Vagina (tissue), 2 donors: ENCODE measurements around the gene SSTR5. TPM values are rescaled to one million over a fixed set of nuclear protein-coding genes. Genes with fewer than 3 reads are reported as not detected.
"Not testable (repeated sequence)": the region's sequence is repeated elsewhere in the genome, so short reads cannot be mapped to it uniquely, and the experiment has no call there.

ENCODE experiments used
- DNase-seq, 2 donors: peaks; one replicate each; pipeline ENCODE4 v3.0.0-alpha.2; 2017; ENCODE audit errors: extremely low spot score in 2 of 2
- H3K27ac ChIP-seq: fragments of 200-600 bp; sonication (generic); one replicate; pipeline ENCODE4 v1.5.1; 2019
- H3K27me3 ChIP-seq: fragments of 200-600 bp; sonication (generic); one replicate; pipeline ENCODE4 v1.5.1; 2019
- H3K36me3 ChIP-seq, 2 donors: fragments of 200-600 bp; sonication (generic); one replicate each; pipeline ENCODE4 v1.5.1; 2017 to 2019
- H3K4me1 ChIP-seq: fragments of 200-600 bp; sonication (generic); one replicate; pipeline ENCODE4 v1.5.1; 2019
- H3K4me3 ChIP-seq, 2 donors: fragments of 200-600 bp; sonication (generic); 1 replicate in 1 of 2; 2 replicates in 1 of 2; pipeline ENCODE4 v1.5.1; 2016 to 2019
- H3K9me3 ChIP-seq: fragments of 200-600 bp; sonication (generic); one replicate; pipeline ENCODE4 v1.5.1; 2019
- POLR2A ChIP-seq, 2 donors: fragments of 450-650 bp; IDR thresholded peaks; one replicate each; pipeline ENCODE4 v1.6.1; 2017; ENCODE audit warnings: antibody characterized with exemption in 2 of 2, mild to moderate bottlenecking in 2 of 2, moderate library complexity in 2 of 2
- POLR2AphosphoS5 ChIP-seq, 2 donors: sonication (generic); formaldehyde crosslinking; IDR thresholded peaks; one replicate each; pipeline ENCODE4 v1.9.0; 2017; ENCODE audit warnings: antibody characterized with exemption in 2 of 2, mild to moderate bottlenecking in 2 of 2, low read depth in 1 of 2; ENCODE audit not compliant: insufficient read depth in 1 of 2
- intact Hi-C: fragments of 100-400 bp; cut with DNase I; formaldehyde crosslinking; loops from one replicate; pipeline ENCODE4 v1.15.1; 2023
- total RNA-seq: library from RNA; depleted of rRNA; stranded (reverse); fragments of >200 nt; gene quantifications from one replicate; pipeline ENCODE4 v1.2.3, GENCODE V29; 2016
- TF ChIP-seq, protein P1 (sequence below), 3 experiments: fragments of 450-650 bp in 2 of 3; fragments of 200-600 bp in 1 of 3; sonication (generic) in 1 of 3; IDR thresholded peaks; one replicate each; pipeline ENCODE4 v1.5.1; 2017 to 2019; ENCODE audit warnings: antibody characterized with exemption in 3 of 3, mild to moderate bottlenecking in 2 of 3, moderate library complexity in 2 of 3

SSTR5 gene
- total RNA-seq, 1 donor from 2014 or later: 0.98 TPM

DNA sequence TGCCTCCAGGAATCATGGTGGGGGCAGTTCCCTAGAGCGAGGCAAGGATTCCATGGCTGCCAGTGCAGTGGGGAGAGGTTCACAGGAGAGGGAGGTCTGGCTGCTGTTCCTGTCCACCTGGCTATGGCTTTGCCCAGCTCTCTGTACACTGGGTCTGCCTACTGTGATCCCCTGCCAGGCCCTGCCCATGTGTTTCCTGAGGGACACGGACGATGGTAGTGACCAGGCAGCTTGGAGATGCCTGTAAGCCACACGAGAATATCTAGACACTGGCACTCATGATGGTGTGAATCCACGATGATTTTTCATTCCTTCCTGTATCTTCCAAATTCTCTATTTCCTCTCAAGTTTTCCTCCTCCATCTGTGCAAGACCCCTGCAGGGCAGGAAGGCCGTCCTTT is 12.4 kb downstream of the SSTR5 start:
- Histone ChIP-seq H3K27me3 (no peaks in the 10 kb centered on the region), H3K9me3 (peaks cover 11% of the 10 kb centered on the region), H3K36me3 (no peaks in the 10 kb centered on the region), H3K4me3 (no peak overlapping the region), H3K27ac (no peak overlapping the region), H3K4me1 (peaks cover 30% of the 10 kb centered on the region)
- intact Hi-C loops: no loop called here
- no peak for TF ChIP-seq POLR2A (IDR thresholded peaks at IDR 0.05)
- no peak for TF ChIP-seq POLR2AphosphoS5 (IDR thresholded peaks at IDR 0.05; ENCODE audit: insufficient read depth in 1 of 2, low read depth in 1 of 2)
- TF ChIP-seq, protein P1, sequence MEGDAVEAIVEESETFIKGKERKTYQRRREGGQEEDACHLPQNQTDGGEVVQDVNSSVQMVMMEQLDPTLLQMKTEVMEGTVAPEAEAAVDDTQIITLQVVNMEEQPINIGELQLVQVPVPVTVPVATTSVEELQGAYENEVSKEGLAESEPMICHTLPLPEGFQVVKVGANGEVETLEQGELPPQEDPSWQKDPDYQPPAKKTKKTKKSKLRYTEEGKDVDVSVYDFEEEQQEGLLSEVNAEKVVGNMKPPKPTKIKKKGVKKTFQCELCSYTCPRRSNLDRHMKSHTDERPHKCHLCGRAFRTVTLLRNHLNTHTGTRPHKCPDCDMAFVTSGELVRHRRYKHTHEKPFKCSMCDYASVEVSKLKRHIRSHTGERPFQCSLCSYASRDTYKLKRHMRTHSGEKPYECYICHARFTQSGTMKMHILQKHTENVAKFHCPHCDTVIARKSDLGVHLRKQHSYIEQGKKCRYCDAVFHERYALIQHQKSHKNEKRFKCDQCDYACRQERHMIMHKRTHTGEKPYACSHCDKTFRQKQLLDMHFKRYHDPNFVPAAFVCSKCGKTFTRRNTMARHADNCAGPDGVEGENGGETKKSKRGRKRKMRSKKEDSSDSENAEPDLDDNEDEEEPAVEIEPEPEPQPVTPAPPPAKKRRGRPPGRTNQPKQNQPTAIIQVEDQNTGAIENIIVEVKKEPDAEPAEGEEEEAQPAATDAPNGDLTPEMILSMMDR (IDR thresholded peaks at IDR 0.05): no peak
- DNase-seq: no peak

DNA sequence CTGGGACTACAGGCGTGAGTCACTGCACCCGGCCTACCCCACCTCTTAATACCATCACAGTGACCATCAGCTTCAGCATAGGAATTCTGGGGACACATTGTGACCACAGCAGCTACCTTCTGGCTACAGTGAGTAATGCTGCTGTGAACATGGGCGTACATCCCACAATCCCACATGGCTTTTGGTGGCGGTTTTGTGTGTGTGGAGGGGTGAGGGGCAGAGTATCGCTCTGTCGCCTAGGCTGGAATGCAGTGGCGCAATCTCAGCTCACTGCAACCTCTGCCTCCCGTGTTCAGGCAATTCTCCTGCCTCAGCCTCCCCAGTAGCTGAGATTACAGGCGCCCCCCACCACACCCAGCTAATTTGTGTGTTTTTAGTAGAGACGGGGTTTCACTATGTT is 13.9 kb downstream of the SSTR5 start:
- Histone ChIP-seq H3K4me1 (peaks cover 43% of the 10 kb centered on the region), H3K9me3 (peaks cover 11% of the 10 kb centered on the region)
- H3K27ac ChIP-seq, H3K4me3 ChIP-seq, H3K27me3 ChIP-seq, DNase-seq, intact Hi-C loops, H3K36me3 ChIP-seq: not testable (repeated sequence)

DNA sequence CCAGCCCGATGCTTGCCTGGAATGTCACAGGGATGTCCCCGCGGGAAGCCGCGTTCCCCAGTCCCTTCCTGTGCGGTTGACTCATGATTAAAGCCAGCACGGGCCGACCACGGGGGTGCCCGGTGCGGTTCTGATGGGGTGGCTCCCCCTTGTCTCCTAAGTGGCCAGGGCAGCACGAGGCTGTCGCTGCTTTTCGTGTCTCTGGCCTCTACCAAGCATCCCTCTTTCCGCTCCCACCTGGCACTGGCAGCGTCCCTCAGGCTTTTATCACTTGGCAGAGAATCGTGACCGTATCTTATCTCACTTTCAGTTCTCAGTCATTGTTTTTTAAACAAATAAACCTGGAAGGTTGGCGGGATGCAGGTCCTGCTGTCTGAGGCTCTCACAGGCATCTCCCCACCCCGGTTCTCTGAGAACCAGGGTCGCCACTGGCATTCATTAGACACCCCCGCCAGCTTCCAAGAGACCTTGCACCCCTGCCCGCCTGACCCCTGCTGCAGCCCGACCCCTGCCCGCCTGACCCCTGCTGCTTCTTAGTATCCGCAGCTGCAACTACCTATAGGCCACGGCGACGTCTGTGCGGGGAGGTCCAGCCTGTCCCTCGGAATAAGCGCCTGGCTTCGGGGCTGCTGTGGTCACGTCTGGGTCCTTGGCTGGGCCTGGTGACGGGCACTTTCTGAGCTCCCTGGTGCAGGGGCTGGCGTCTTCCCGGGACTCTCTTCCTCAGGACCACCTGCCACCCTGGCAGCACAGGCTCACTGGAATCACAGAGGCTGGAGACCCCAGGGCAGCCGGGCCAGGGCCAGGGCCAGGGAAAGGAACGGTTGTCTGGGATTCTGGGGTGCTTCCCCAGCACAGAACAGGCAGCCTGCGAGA is 16.0 kb downstream of the SSTR5 start:
- H3K9me3 ChIP-seq: peaks cover 11% of the 10 kb centered on the region
- intact Hi-C loops: no loop called here
- no peak overlapping the region for H3K4me3 ChIP-seq
- no peaks in the 10 kb centered on the region for H3K36me3 ChIP-seq
- H3K4me1 ChIP-seq: peaks cover 29% of the 10 kb centered on the region
- no peak for DNase-seq
- TF ChIP-seq POLR2A (IDR thresholded peaks at IDR 0.05): no peak
- no peak for TF ChIP-seq POLR2AphosphoS5 (IDR thresholded peaks at IDR 0.05; ENCODE audit: insufficient read depth in 1 of 2, low read depth in 1 of 2)
- TF ChIP-seq, protein P1 (IDR thresholded peaks at IDR 0.05): no peak
- no peak overlapping the region for H3K27ac ChIP-seq
- H3K27me3 ChIP-seq: no peaks in the 10 kb centered on the region

DNA sequence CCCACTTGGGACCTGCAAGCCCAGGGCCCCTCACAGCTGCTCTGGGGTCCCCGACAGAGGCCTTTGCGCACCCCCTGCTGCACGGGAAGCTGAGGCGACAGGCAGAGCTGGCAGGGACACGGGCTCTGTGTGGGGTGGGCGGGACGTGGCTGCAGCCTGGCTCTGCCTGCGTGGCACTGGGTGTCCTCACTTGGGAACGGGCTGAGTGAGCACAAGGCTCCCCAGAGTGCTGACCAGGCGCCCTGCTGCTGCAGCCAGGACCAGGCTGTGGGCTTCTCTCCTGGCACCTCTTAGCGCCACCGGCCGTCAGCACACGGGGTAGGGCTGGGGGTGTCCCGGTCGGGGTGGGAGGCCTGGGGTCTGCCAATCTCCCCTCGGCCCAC is 16.9 kb downstream of the SSTR5 start:
- intact Hi-C loops: no loop called here
- Histone ChIP-seq H3K27ac (no peak overlapping the region), H3K36me3 (no peaks in the 10 kb centered on the region), H3K27me3 (no peaks in the 10 kb centered on the region), H3K4me3 (peak overlapping the region; percentile 33 to 34), H3K4me1 (peaks cover 25% of the 10 kb centered on the region), H3K9me3 (peaks cover 10% of the 10 kb centered on the region)
- TF ChIP-seq POLR2A (IDR thresholded peaks at IDR 0.05) (no peak), POLR2AphosphoS5 (IDR thresholded peaks at IDR 0.05; ENCODE audit: insufficient read depth in 1 of 2, low read depth in 1 of 2) (no peak)
- TF ChIP-seq, protein P1 (IDR thresholded peaks at IDR 0.05): no peak
- DNase-seq: no peak

DNA sequence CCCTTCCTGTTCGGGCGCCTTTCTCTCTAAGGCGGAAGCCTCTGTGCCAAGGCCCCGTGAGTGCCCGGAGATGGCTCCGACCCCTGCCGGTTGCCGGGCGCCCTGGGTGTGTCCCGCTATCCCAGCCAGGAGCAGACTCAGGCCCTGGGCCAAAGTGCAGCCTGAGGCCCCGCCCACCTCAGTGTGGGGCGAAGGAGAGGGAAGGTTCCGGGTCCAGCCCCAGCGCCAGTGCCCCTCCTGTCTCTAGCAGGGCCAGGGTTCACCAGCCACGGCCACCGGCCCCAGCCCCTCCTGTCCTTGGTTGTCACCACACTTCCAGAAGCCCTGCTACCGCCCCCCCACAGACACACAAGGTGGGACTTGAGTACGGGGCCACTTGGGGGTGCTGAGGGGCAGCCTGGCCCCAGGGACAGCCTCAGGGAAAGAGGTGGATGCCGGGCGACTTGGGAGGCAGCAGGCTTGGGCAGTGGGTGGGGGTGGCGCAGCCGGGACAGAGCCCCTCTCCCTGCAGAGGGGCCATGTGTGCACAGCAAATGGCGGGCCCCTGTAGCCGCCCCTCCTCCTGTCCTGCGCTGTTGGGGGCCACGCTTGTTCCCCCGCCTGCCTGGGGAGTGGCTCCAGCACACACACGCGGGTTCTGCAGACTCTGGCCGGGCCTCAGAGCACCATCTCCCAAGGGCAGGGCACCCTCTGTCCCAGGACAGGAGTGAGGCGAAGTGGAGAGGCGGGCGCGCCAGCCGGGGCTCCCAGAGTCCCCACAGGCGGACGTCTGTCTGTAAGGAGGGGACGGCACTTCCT is 17.5 kb downstream of the SSTR5 start:
- Histone ChIP-seq H3K4me3 (peak overlapping the region; percentile 33 to 34), H3K27ac (no peak overlapping the region), H3K27me3 (no peaks in the 10 kb centered on the region), H3K4me1 (peaks cover 25% of the 10 kb centered on the region), H3K9me3 (peaks cover 4% of the 10 kb centered on the region), H3K36me3 (no peaks in the 10 kb centered on the region)
- TF ChIP-seq, protein P1 (IDR thresholded peaks at IDR 0.05): no peak
- TF ChIP-seq POLR2A (IDR thresholded peaks at IDR 0.05): no peak
- peak in 1 of 2 donors; percentile 17 for TF ChIP-seq POLR2AphosphoS5 (IDR thresholded peaks at IDR 0.05; ENCODE audit: insufficient read depth in 1 of 2, low read depth in 1 of 2)
- DNase-seq: no peak
- intact Hi-C loops: loop anchor here (1.0 kb wide), 1 partner anchor 318 kb away; no protein-coding TSS in a partner anchor
